H9 (cell line): ENCODE results near the gene SELENOW. TPM values are rescaled to one million over a fixed set of nuclear protein-coding genes. Genes with fewer than 3 reads are reported as not detected.
A peak's percentile ranks its signal among the peaks of the same experiment; 100 is the strongest.
"Not testable (repeated sequence)": the region's sequence is repeated elsewhere in the genome, so short reads cannot be mapped to it uniquely, and the experiment has no call there.

Experiments
- DNase-seq: peaks from one replicate; pipeline ENCODE4 v3.0.0-alpha.2; 2017
- H2AFZ ChIP-seq: one replicate; pipeline ENCODE4 v1.6.1; 2013; ENCODE audit warnings: mild to moderate bottlenecking, low read length, control low read depth, moderate library complexity
- H2AK5ac ChIP-seq: 2 replicates; pipeline ENCODE4 v1.6.1; 2013; ENCODE audit warnings: low read length, control low read depth, mixed read lengths; ENCODE audit not compliant: insufficient read length
- H2BK120ac ChIP-seq: one replicate; pipeline ENCODE4 v1.6.1; 2013; ENCODE audit warnings: low read depth, mild to moderate bottlenecking, low read length, control low read depth, inconsistent platforms; ENCODE audit not compliant: poor library complexity, severe bottlenecking
- H2BK12ac ChIP-seq: 2 replicates; pipeline ENCODE4 v1.6.1; 2013; ENCODE audit warnings: low read length, control low read depth, mixed read lengths, low read depth; ENCODE audit not compliant: insufficient read length
- H2BK15ac ChIP-seq: 2 replicates; pipeline ENCODE4 v1.6.1; 2013; ENCODE audit warnings: low read depth, low read length, control low read depth
- H2BK20ac ChIP-seq: one replicate; pipeline ENCODE4 v1.6.1; 2013; ENCODE audit warnings: low read depth, mild to moderate bottlenecking, low read length, control low read depth, inconsistent platforms; ENCODE audit not compliant: poor library complexity, severe bottlenecking
- H2BK5ac ChIP-seq: 2 replicates; pipeline ENCODE4 v1.6.1; 2013; ENCODE audit warnings: low read length, control low read depth, mixed read lengths; ENCODE audit not compliant: insufficient read length
- H3K14ac ChIP-seq: 2 replicates; pipeline ENCODE4 v1.6.1; 2013; ENCODE audit warnings: low read length, control low read depth; ENCODE audit not compliant: insufficient read depth
- H3K18ac ChIP-seq: 2 replicates; pipeline ENCODE4 v1.6.1; 2013; ENCODE audit warnings: low read depth, mild to moderate bottlenecking, mixed read lengths, low read length, control low read depth; ENCODE audit not compliant: insufficient read length
- H3K23ac ChIP-seq: 2 replicates; pipeline ENCODE4 v1.6.1; 2013; ENCODE audit warnings: low read length, control low read depth, mixed read lengths, low read depth; ENCODE audit not compliant: insufficient read length
- H3K23me2 ChIP-seq: 2 replicates; pipeline ENCODE4 v1.6.1; 2013; ENCODE audit warnings: low read depth, mild to moderate bottlenecking, mixed read lengths, low read length, control low read depth; ENCODE audit not compliant: insufficient read length, poor library complexity, severe bottlenecking
- H3K27ac ChIP-seq: 2 replicates; pipeline ENCODE4 v1.5.1; 2013; ENCODE audit warnings: low read length, control low read depth, mixed read lengths, low read depth; ENCODE audit not compliant: insufficient read length
- H3K27me3 ChIP-seq: 2 replicates; pipeline ENCODE4 v1.6.1; 2013; ENCODE audit warnings: low read length, control low read depth, inconsistent platforms; ENCODE audit not compliant: insufficient read depth
- H3K4ac ChIP-seq: 2 replicates; pipeline ENCODE4 v1.6.1; 2013; ENCODE audit warnings: low read depth, mild to moderate bottlenecking, control low read depth, inconsistent platforms, low read length, moderate library complexity
- H3K4me1 ChIP-seq: 2 replicates; pipeline ENCODE4 v1.6.1; 2013; ENCODE audit warnings: low read length, control low read depth, inconsistent platforms; ENCODE audit not compliant: insufficient read depth
- H3K4me2 ChIP-seq: 2 replicates; pipeline ENCODE4 v1.6.1; 2013; ENCODE audit warnings: low read length, control low read depth, mixed read lengths; ENCODE audit not compliant: insufficient read length, insufficient read depth
- H3K56ac ChIP-seq: 2 replicates; pipeline ENCODE4 v1.6.1; 2013; ENCODE audit warnings: low read depth, mild to moderate bottlenecking, mixed read lengths, low read length, control low read depth; ENCODE audit not compliant: insufficient read length
- H3K79me1 ChIP-seq: 2 replicates; pipeline ENCODE4 v1.6.1; 2013; ENCODE audit warnings: low read depth, mild to moderate bottlenecking, moderate library complexity, low read length, control low read depth, inconsistent platforms; ENCODE audit not compliant: insufficient read depth, poor library complexity, severe bottlenecking
- H3K79me2 ChIP-seq: 2 replicates; pipeline ENCODE4 v1.6.1; 2013; ENCODE audit warnings: low read length, control low read depth, inconsistent platforms; ENCODE audit not compliant: insufficient read depth
- H3K9ac ChIP-seq: 2 replicates; pipeline ENCODE4 v1.6.1; 2013; ENCODE audit warnings: low read length, control low read depth, mixed read lengths; ENCODE audit not compliant: insufficient read length; ENCODE audit errors: extremely low read depth
- H3K9me3 ChIP-seq: one replicate; pipeline ENCODE4 v1.6.1; 2013; ENCODE audit warnings: low read depth, low read length, inconsistent platforms; ENCODE audit not compliant: control insufficient read depth
- H3T11ph ChIP-seq: one replicate; pipeline ENCODE4 v1.6.1; 2013; ENCODE audit warnings: mild to moderate bottlenecking, low read length, control low read depth, inconsistent platforms
- H4K20me1 ChIP-seq: one replicate; pipeline ENCODE4 v1.6.1; 2013; ENCODE audit not compliant: control insufficient read depth, insufficient read length, insufficient read depth
- H4K5ac ChIP-seq: 2 replicates; pipeline ENCODE4 v1.6.1; 2013; ENCODE audit warnings: low read depth, mild to moderate bottlenecking, mixed read lengths, low read length, control low read depth; ENCODE audit not compliant: insufficient read length
- H4K8ac ChIP-seq: replicated peaks from 2 replicates; pipeline ENCODE4 v1.6.1; 2013; ENCODE audit warnings: low read length, control low read depth, mixed read lengths, low read depth; ENCODE audit not compliant: insufficient read length
- H4K91ac ChIP-seq: 2 replicates; pipeline ENCODE4 v1.6.1; 2013; ENCODE audit warnings: low read depth, mild to moderate bottlenecking, moderate library complexity, mixed read lengths, low read length, control low read depth; ENCODE audit not compliant: insufficient read length
- H3K27ac Mint-ChIP-seq, 3 experiments: 2 replicates in 2 of 3; 3 replicates in 1 of 3; pipeline ENCODE4 v1.8.0; 2020 to 2021; ENCODE audit warnings: mixed read lengths in 3 of 3, mild to moderate bottlenecking in 1 of 3, moderate library complexity in 1 of 3
- H3K27me3 Mint-ChIP-seq: 2 replicates; pipeline ENCODE4 v1.8.0; 2021; ENCODE audit warnings: low read depth, mild to moderate bottlenecking, moderate library complexity, mixed read lengths
- H3K36me3 Mint-ChIP-seq, 3 experiments: 2 replicates in 2 of 3; 3 replicates in 1 of 3; pipeline ENCODE4 v1.8.0; 2020 to 2021; ENCODE audit warnings: low read depth in 3 of 3, mixed read lengths in 3 of 3; ENCODE audit not compliant: insufficient read depth in 1 of 3
- H3K4me1 Mint-ChIP-seq, 2 experiments: 2 replicates each; pipeline ENCODE4 v1.8.0; 2020; ENCODE audit warnings: mixed read lengths in 2 of 2
- H3K4me3 Mint-ChIP-seq, 2 experiments: 2 replicates in 1 of 2; 3 replicates in 1 of 2; pipeline ENCODE4 v1.8.0; 2020 to 2021; ENCODE audit warnings: mild to moderate bottlenecking in 2 of 2, mixed read lengths in 2 of 2, moderate library complexity in 1 of 2
- H3K9me3 Mint-ChIP-seq, 2 experiments: 2 replicates in 1 of 2; 3 replicates in 1 of 2; pipeline ENCODE4 v1.8.0; 2020; ENCODE audit warnings: mild to moderate bottlenecking in 2 of 2, mixed read lengths in 2 of 2, moderate library complexity in 1 of 2
- WGBS: extraction: QIAGEN DNeasy Blood & Tissue Kit; methylation state at CpG from one replicate; pipeline ENCODE4 v1.1.7; 2013; ENCODE audit warnings: missing lambda C conversion rate, low lambda C conversion rate, mixed read lengths; ENCODE audit not compliant: insufficient read length; ENCODE audit errors: extremely low coverage; 5-methylcytosine and 5-hydroxymethylcytosine counted together
- total RNA-seq: library from RNA; stranded (reverse); gene quantifications from 2 replicates; pipeline ENCODE4 v1.2.1, GENCODE V29; 2021

The SELENOW gene
- total RNA-seq, 1 experiment from 2014 or later = 388 TPM

- not testable (repeated sequence) for H3K9ac ChIP-seq, H3K56ac ChIP-seq, H3K4me2 ChIP-seq, H2BK15ac ChIP-seq, H2AK5ac ChIP-seq, H3K4ac ChIP-seq, H3K27ac ChIP-seq, H3K9me3 Mint-ChIP-seq, H4K20me1 ChIP-seq, H4K91ac ChIP-seq, H4K5ac ChIP-seq, H3K27ac Mint-ChIP-seq, H2BK12ac ChIP-seq, H3K79me2 ChIP-seq, H3K23me2 ChIP-seq, H3K4me1 ChIP-seq, H2BK20ac ChIP-seq, H3K18ac ChIP-seq, H2AFZ ChIP-seq, H3K4me3 Mint-ChIP-seq, DNase-seq, H3T11ph ChIP-seq, H4K8ac ChIP-seq, H3K9me3 ChIP-seq, H3K27me3 Mint-ChIP-seq, H2BK5ac ChIP-seq, H3K79me1 ChIP-seq, H3K36me3 Mint-ChIP-seq, H3K27me3 ChIP-seq, H3K14ac ChIP-seq, H3K4me1 Mint-ChIP-seq, H3K23ac ChIP-seq, H2BK120ac ChIP-seq
- WGBS = no CpG with 5 or more reads among the region's 12 CpGs
Observed at GRCh38 chr19:47803671-47804070, 25.2 kb downstream of the SELENOW start.

DNA sequence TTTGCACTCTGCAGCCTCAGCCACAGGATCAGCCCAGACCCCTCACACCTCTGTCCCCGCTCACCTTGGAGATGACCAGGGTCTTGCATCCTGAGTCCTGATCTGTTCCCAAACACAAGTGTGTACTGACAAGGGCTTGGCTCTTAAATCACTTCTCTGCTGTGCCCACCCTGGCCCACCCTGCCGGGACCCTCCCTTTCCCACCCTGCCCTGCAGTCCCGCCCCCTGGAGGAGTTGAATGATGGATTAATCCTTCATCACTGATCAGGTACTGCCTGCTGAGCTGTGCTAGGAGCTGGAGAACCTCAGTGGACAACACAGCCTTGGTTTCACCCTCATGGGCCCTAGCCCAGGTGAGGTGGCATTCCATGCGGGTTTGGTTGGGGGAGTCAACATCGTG lies 25.9 kb downstream of the SELENOW start, which contains the start of gene TPRX1:
Gene TPRX1 (minus strand): TSS at position 101 of the 400 bp plus-strand sequence. CDS start 12 bp downstream, at position 89.
- not testable (repeated sequence) for H3K27ac ChIP-seq, H3K18ac ChIP-seq, H3K23ac ChIP-seq, H3K4ac ChIP-seq, H3K9me3 ChIP-seq, H3K79me2 ChIP-seq, H3T11ph ChIP-seq, H4K91ac ChIP-seq, H3K14ac ChIP-seq, H3K36me3 Mint-ChIP-seq, H4K20me1 ChIP-seq, H3K9me3 Mint-ChIP-seq, H4K8ac ChIP-seq, H2BK120ac ChIP-seq, H3K4me1 ChIP-seq, H3K27me3 ChIP-seq, H3K56ac ChIP-seq, H2AFZ ChIP-seq, H3K23me2 ChIP-seq, H4K5ac ChIP-seq, H2BK5ac ChIP-seq, H3K4me1 Mint-ChIP-seq, H2AK5ac ChIP-seq, H3K4me3 Mint-ChIP-seq, H3K9ac ChIP-seq, H3K79me1 ChIP-seq, H2BK12ac ChIP-seq, H3K4me2 ChIP-seq, H2BK20ac ChIP-seq, DNase-seq, H2BK15ac ChIP-seq, H3K27me3 Mint-ChIP-seq
- WGBS = no CpG with 5 or more reads among the region's 5 CpGs
- peak within 1 kb of the TSS in 1 of 3 experiments; percentile 80; a peak in 1 of 7 replicates for H3K27ac Mint-ChIP-seq
